ENCODE measurements around the gene LYRM9. TPM values are rescaled to one million over a fixed set of nuclear protein-coding genes. Genes with fewer than 3 reads are reported as not detected.

LYRM9 gene
- polyA plus RNA-seq, 1 donor (not counting 4 experiments of a cell fraction or from before 2014, with no cell fraction given) = 3.0 TPM

GRCh38 chr17:27904534-27905446 lies 11.6 kb upstream of the LYRM9 start:
- no peaks in the 10 kb centered on the region for H3K9me1 ChIP-seq (ENCODE audit: control insufficient read depth, extremely low read depth, insufficient read depth, low read length)
- no peak overlapping the region for H3K4me2 ChIP-seq (ENCODE audit: control insufficient read depth, extremely low read depth, insufficient read depth, low read depth, low read length)
- no peaks in the 10 kb centered on the region for H4K20me1 ChIP-seq (ENCODE audit: control insufficient read depth, extremely low read depth, insufficient read depth, low read length)
- no peaks in the 10 kb centered on the region for H3K4me1 ChIP-seq (ENCODE audit: control insufficient read depth, extremely low read depth, insufficient read depth, low read length)
- no peak for DNase-seq (ENCODE audit: low read depth, low spot score)
- no peaks in the 10 kb centered on the region for H3K79me2 ChIP-seq (ENCODE audit: control insufficient read depth, insufficient read depth, low read length)
- TF ChIP-seq, protein P1, sequence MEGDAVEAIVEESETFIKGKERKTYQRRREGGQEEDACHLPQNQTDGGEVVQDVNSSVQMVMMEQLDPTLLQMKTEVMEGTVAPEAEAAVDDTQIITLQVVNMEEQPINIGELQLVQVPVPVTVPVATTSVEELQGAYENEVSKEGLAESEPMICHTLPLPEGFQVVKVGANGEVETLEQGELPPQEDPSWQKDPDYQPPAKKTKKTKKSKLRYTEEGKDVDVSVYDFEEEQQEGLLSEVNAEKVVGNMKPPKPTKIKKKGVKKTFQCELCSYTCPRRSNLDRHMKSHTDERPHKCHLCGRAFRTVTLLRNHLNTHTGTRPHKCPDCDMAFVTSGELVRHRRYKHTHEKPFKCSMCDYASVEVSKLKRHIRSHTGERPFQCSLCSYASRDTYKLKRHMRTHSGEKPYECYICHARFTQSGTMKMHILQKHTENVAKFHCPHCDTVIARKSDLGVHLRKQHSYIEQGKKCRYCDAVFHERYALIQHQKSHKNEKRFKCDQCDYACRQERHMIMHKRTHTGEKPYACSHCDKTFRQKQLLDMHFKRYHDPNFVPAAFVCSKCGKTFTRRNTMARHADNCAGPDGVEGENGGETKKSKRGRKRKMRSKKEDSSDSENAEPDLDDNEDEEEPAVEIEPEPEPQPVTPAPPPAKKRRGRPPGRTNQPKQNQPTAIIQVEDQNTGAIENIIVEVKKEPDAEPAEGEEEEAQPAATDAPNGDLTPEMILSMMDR (optimal IDR thresholded peaks at IDR 0.05 in 1 of 3, IDR thresholded peaks at IDR 0.05 in 1 of 3, conservative IDR thresholded peaks at IDR 0.05 in 1 of 3; ENCODE audit: extremely low read depth in 1 of 3, insufficient read depth in 2 of 3, low read length in 3 of 3) = no peak
- TF ChIP-seq EZH2 (IDR thresholded peaks at IDR 0.05; ENCODE audit: low read length) = no peak
- peaks cover 4% of the 10 kb centered on the region for H3K9me3 ChIP-seq (ENCODE audit: control insufficient read depth, low read depth, low read length)
- H2AFZ ChIP-seq (ENCODE audit: control insufficient read depth, low read length) = no peak overlapping the region
- dilution Hi-C loops (cut with MboI; ENCODE audit: extremely low pct_ligation_motif_present, low sequenced_read_pairs) = no loop called here
- H3K36me3 ChIP-seq (ENCODE audit: control insufficient read depth in 2 of 2, extremely low read depth in 1 of 2, insufficient read depth in 2 of 2, low read length in 2 of 2) = no peaks in the 10 kb centered on the region
- no peak overlapping the region for H3K4me3 ChIP-seq (ENCODE audit: control insufficient read depth in 2 of 3, extremely low read depth in 1 of 3, insufficient read depth in 2 of 3, low read depth in 1 of 3, low read length in 3 of 3)
- no peaks in the 10 kb centered on the region for H3K27me3 ChIP-seq (ENCODE audit: control insufficient read depth, extremely low read depth, insufficient read depth, low read length)
- H3K9ac ChIP-seq (ENCODE audit: control insufficient read depth, extremely low read depth, insufficient read depth, low read length) = no peak overlapping the region
- FAIRE-seq = no peak
- no peak overlapping the region for H3K27ac ChIP-seq (ENCODE audit: control insufficient read depth, insufficient read depth, low read length)

GRCh38 chr17:27904114-27904513 lies 10.9 kb upstream of the LYRM9 start:
- no peaks in the 10 kb centered on the region for H3K27me3 ChIP-seq (ENCODE audit: control insufficient read depth, extremely low read depth, insufficient read depth, low read length)
- peaks cover 4% of the 10 kb centered on the region for H3K9me3 ChIP-seq (ENCODE audit: control insufficient read depth, low read depth, low read length)
- no peaks in the 10 kb centered on the region for H3K4me1 ChIP-seq (ENCODE audit: control insufficient read depth, extremely low read depth, insufficient read depth, low read length)
- H4K20me1 ChIP-seq (ENCODE audit: control insufficient read depth, extremely low read depth, insufficient read depth, low read length) = no peaks in the 10 kb centered on the region
- no peak for TF ChIP-seq EZH2 (IDR thresholded peaks at IDR 0.05; ENCODE audit: low read length)
- TF ChIP-seq, protein P1 (optimal IDR thresholded peaks at IDR 0.05 in 1 of 3, IDR thresholded peaks at IDR 0.05 in 1 of 3, conservative IDR thresholded peaks at IDR 0.05 in 1 of 3; ENCODE audit: extremely low read depth in 1 of 3, insufficient read depth in 2 of 3, low read length in 3 of 3) = no peak
- no peaks in the 10 kb centered on the region for H3K79me2 ChIP-seq (ENCODE audit: control insufficient read depth, insufficient read depth, low read length)
- H3K27ac ChIP-seq (ENCODE audit: control insufficient read depth, insufficient read depth, low read length) = no peak overlapping the region
- no peaks in the 10 kb centered on the region for H3K36me3 ChIP-seq (ENCODE audit: control insufficient read depth in 2 of 2, extremely low read depth in 1 of 2, insufficient read depth in 2 of 2, low read length in 2 of 2)
- H3K9me1 ChIP-seq (ENCODE audit: control insufficient read depth, extremely low read depth, insufficient read depth, low read length) = no peaks in the 10 kb centered on the region
- no peak overlapping the region for H2AFZ ChIP-seq (ENCODE audit: control insufficient read depth, low read length)
- H3K4me3 ChIP-seq (ENCODE audit: control insufficient read depth in 2 of 3, extremely low read depth in 1 of 3, insufficient read depth in 2 of 3, low read depth in 1 of 3, low read length in 3 of 3) = no peak overlapping the region
- H3K9ac ChIP-seq (ENCODE audit: control insufficient read depth, extremely low read depth, insufficient read depth, low read length) = no peak overlapping the region
- FAIRE-seq = no peak
- H3K4me2 ChIP-seq (ENCODE audit: control insufficient read depth, extremely low read depth, insufficient read depth, low read depth, low read length) = no peak overlapping the region
- dilution Hi-C loops (cut with MboI; ENCODE audit: extremely low pct_ligation_motif_present, low sequenced_read_pairs) = no loop called here
- no peak for DNase-seq (ENCODE audit: low read depth, low spot score)
